Measurements from ENCODE around the gene CCDC15.
"Not testable (repeated sequence)": the region's sequence is repeated elsewhere in the genome, so short reads cannot be mapped to it uniquely, and the experiment has no call there.

CCDC15 gene

GRCh38 chr11:125016413-125016812 is 62.4 kb downstream of the CCDC15 start:
- DNase-seq = no peak

- DNase-seq = no peak
Measured at GRCh38 chr11:125020342-125020741, 66.3 kb downstream of the CCDC15 start.

GRCh38 chr11:125022551-125022950 is 68.5 kb downstream of the CCDC15 start:
- no peak for DNase-seq

- DNase-seq = no peak
Measured at GRCh38 chr11:125025968-125026367, 72.0 kb downstream of the CCDC15 start.

- DNase-seq = not testable (repeated sequence)
Measured at GRCh38 chr11:125029431-125029830, 75.4 kb downstream of the CCDC15 start.

- no peak for DNase-seq
Measured at GRCh38 chr11:125036933-125037332, 82.9 kb downstream of the CCDC15 start.

- no peak for DNase-seq
Measured at GRCh38 chr11:125049164-125049792, 95.3 kb downstream of the CCDC15 start.

GRCh38 chr11:125052047-125052446 is 98.0 kb downstream of the CCDC15 start:
- no peak for DNase-seq

GRCh38 chr11:125053167-125053566 is 99.2 kb downstream of the CCDC15 start:
- DNase-seq = no peak

- no peak for DNase-seq
Measured at GRCh38 chr11:125055107-125055715, 101.2 kb downstream of the CCDC15 start.

GRCh38 chr11:125056111-125056510 is 102.1 kb downstream of the CCDC15 start:
- DNase-seq = not testable (repeated sequence)

GRCh38 chr11:125056931-125057692 is 103.1 kb downstream of the CCDC15 start:
- DNase-seq = no peak

- no peak for DNase-seq
Measured at GRCh38 chr11:125057693-125058016, 103.7 kb downstream of the CCDC15 start.

GRCh38 chr11:125061281-125061680 is 107.3 kb downstream of the CCDC15 start:
- no peak for DNase-seq

- no peak for DNase-seq
Measured at GRCh38 chr11:125062218-125062930, 108.4 kb downstream of the CCDC15 start.

- no peak for DNase-seq
Measured at GRCh38 chr11:125062931-125063428, 109.0 kb downstream of the CCDC15 start, which contains the start of gene SLC37A2. SLC37A2 (plus strand) TSS chr11:125063305; CDS start chr11:125063368, 63 bp downstream.

- no peak for DNase-seq
Measured at GRCh38 chr11:125063429-125064043, 109.5 kb downstream of the CCDC15 start.

- DNase-seq = no peak
Measured at GRCh38 chr11:125064070-125064469, 110.1 kb downstream of the CCDC15 start.

- no peak for DNase-seq
Measured at GRCh38 chr11:125068368-125068767, 114.4 kb downstream of the CCDC15 start.

- DNase-seq = no peak
Measured at GRCh38 chr11:125069008-125069407, 115.0 kb downstream of the CCDC15 start.

- no peak for DNase-seq
Measured at GRCh38 chr11:125069796-125070195, 115.8 kb downstream of the CCDC15 start.

- no peak for DNase-seq
Measured at GRCh38 chr11:125070699-125071254, 116.8 kb downstream of the CCDC15 start.
